HG03558 (cell line): ENCODE data around the gene ACTR10.

Experiments used
- ATAC-seq: cut with Tn5 transposase; IDR thresholded peaks from one replicate; pipeline ENCODE4 v1.9.1; 2021; ENCODE audit warnings: moderate number of reproducible peaks; ENCODE audit not compliant: unreplicated experiment; ENCODE audit errors: extremely low read depth

The ACTR10 gene

GRCh38 chr14:58199726-58200479, at the start of gene ACTR10:
ACTR10 (plus strand) TSS chr14:58200149; CDS start chr14:58200218, 69 bp downstream.
- peak; percentile 86 for ATAC-seq

- ATAC-seq, result no peak
These were observed 49.6 kb upstream of the ACTR10 start for GRCh38 chr14:58150243-58150805.

- peak; percentile 11 for ATAC-seq
These were observed 48.6 kb upstream of the ACTR10 start for GRCh38 chr14:58151133-58152013.

GRCh38 chr14:58152014-58152857, 47.7 kb upstream of the ACTR10 start, which contains the start of gene ARMH4:
ARMH4 (minus strand) TSS chr14:58152213; CDS start chr14:58139358, 12,855 bp downstream.
- peak; percentile 90 for ATAC-seq

GRCh38 chr14:58160561-58160960, 39.4 kb upstream of the ACTR10 start:
- no peak for ATAC-seq

GRCh38 chr14:58166005-58166983, 33.7 kb upstream of the ACTR10 start:
- no peak for ATAC-seq

GRCh38 chr14:58167057-58167456, 32.9 kb upstream of the ACTR10 start:
- no peak for ATAC-seq

- no peak for ATAC-seq
These were observed 32.1 kb upstream of the ACTR10 start for GRCh38 chr14:58167891-58168290.

- peak; percentile 84 for ATAC-seq
These were observed 28.9 kb upstream of the ACTR10 start for GRCh38 chr14:58171090-58171489.

- ATAC-seq, result no peak
These were observed 22.8 kb upstream of the ACTR10 start for GRCh38 chr14:58177125-58177524.

- no peak for ATAC-seq
These were observed 10.8 kb upstream of the ACTR10 start for GRCh38 chr14:58189176-58189575.

GRCh38 chr14:58191763-58192601, 8.0 kb upstream of the ACTR10 start:
- no peak for ATAC-seq

- no peak for ATAC-seq
These were observed 6.4 kb upstream of the ACTR10 start for GRCh38 chr14:58193542-58193941.

GRCh38 chr14:58196198-58196597, 3.8 kb upstream of the ACTR10 start:
- ATAC-seq, result no peak

- no peak for ATAC-seq
These were observed 1.9 kb upstream of the ACTR10 start for GRCh38 chr14:58198086-58198485.

- ATAC-seq, result no peak
These were observed 512 bp downstream of the ACTR10 start for GRCh38 chr14:58200480-58200841.

GRCh38 chr14:58200846-58201245, 897 bp downstream of the ACTR10 start:
- no peak for ATAC-seq

- no peak for ATAC-seq
These were observed 13.2 kb downstream of the ACTR10 start for GRCh38 chr14:58213176-58213575.
